K562 (cell line): ENCODE data around the gene DUSP21. TPM values are rescaled to one million over a fixed set of nuclear protein-coding genes. Genes with fewer than 3 reads are reported as not detected.

ENCODE experiments used
- ATAC-seq: fragments of 200-7000 bp; cut with Tn5 transposase; 3 replicates; pipeline ENCODE4 v1.9.1; 2020; ENCODE audit warnings: moderate library complexity
- BruUV-seq: library from RNA; stranded (reverse); fragments of 400-500 nt; replicated peaks from 2 replicates; lab custom pipeline; 2021; lab: Mats Ljungman, UMichigan
- CTCF ChIA-PET: fragments of 300-600 bp; formaldehyde crosslinking; extraction: SDS; loops from one replicate; lab custom pipeline; 2021; ENCODE audit warnings: low intra/inter-chr PET ratio; lab: Yijun Ruan, JAX
- POLR2A ChIA-PET: fragments of 300-600, 350-650 bp; sonication (Branson Sonifier 250); formaldehyde crosslinking; extraction: SDS; loops from one replicate; lab custom pipeline; 2021; ENCODE audit warnings: antibody characterized with exemption, inconsistent platforms; lab: Yijun Ruan, JAX
- DNase-seq, 4 experiments: peaks; one replicate each; pipeline versions ENCODE4 v3.0.0 to v3.0.0-alpha.2; 2011 to 2018; ENCODE audit warnings: low spot score in 3 of 4, mixed read lengths in 3 of 4; ENCODE audit errors: extremely low read depth in 1 of 4
- FAIRE-seq: peaks from 2 replicates; lab custom pipeline; 2011; peaks lifted over from hg19 to GRCh38; lab: Jason Lieb, UNC
- H2AFZ ChIP-seq: 2 replicates; pipeline ENCODE4 v1.6.0; 2011; ENCODE audit warnings: low read depth, low read length, control low read depth, inconsistent platforms
- H3K27ac ChIP-seq: fragments of 200-600 bp; 3 replicates; pipeline ENCODE4 v1.8.0; 2011; ENCODE audit warnings: low read depth, mild to moderate bottlenecking, control low read depth, inconsistent platforms, low read length, moderate library complexity, mixed read lengths; ENCODE audit errors: extremely low read depth
- H3K27me3 ChIP-seq, 2 experiments: fragments of 300-600 bp in 1 of 2; 2 replicates in 1 of 2; 3 replicates in 1 of 2; pipeline versions ENCODE4 v1.6.0 to v1.8.0; 2011; ENCODE audit warnings: inconsistent platforms in 2 of 2, low read length in 2 of 2, mild to moderate bottlenecking in 1 of 2, mixed read lengths in 1 of 2, moderate library complexity in 1 of 2; ENCODE audit not compliant: control insufficient read depth in 2 of 2, insufficient read depth in 2 of 2
- H3K36me3 ChIP-seq: fragments of 300-600 bp; 3 replicates; pipeline ENCODE4 v1.8.0; 2011; ENCODE audit warnings: mild to moderate bottlenecking, low read length, inconsistent platforms; ENCODE audit not compliant: control insufficient read depth, insufficient read depth
- H3K4me1 ChIP-seq, 2 experiments: fragments of 200-600 bp in 1 of 2; replicated peaks in 1 of 2; 2 replicates in 1 of 2; 3 replicates in 1 of 2; pipeline versions ENCODE4 v1.5.1 to v1.8.0; 2011; ENCODE audit warnings: inconsistent platforms in 2 of 2, low read length in 2 of 2, mild to moderate bottlenecking in 1 of 2, mixed read lengths in 1 of 2, moderate library complexity in 1 of 2; ENCODE audit not compliant: control insufficient read depth in 2 of 2, insufficient read depth in 2 of 2
- H3K4me2 ChIP-seq: 2 replicates; pipeline ENCODE4 v1.6.1; 2011; ENCODE audit warnings: low read length, control low read depth, inconsistent platforms, mixed read lengths; ENCODE audit not compliant: insufficient read depth
- H3K4me3 ChIP-seq: fragments of 200-600 bp; sonication (generic), shearing (Covaris generic); 2 replicates; pipeline ENCODE4 v1.5.1; 2016; ENCODE audit warnings: control low read depth, inconsistent platforms
- H3K79me2 ChIP-seq: fragments of 200-600 bp; 3 replicates; pipeline ENCODE4 v1.8.0; 2011; ENCODE audit warnings: low read length, inconsistent platforms; ENCODE audit not compliant: control insufficient read depth, insufficient read depth
- H3K9ac ChIP-seq, 2 experiments: 2 replicates each; pipeline versions ENCODE4 v1.6.0 to v1.6.1; 2011; ENCODE audit warnings: low read depth in 2 of 2, low read length in 2 of 2, control low read depth in 1 of 2, inconsistent platforms in 1 of 2, mild to moderate bottlenecking in 1 of 2, mixed read lengths in 1 of 2; ENCODE audit not compliant: insufficient read depth in 1 of 2
- H3K9me1 ChIP-seq: one replicate; pipeline ENCODE4 v1.6.0; 2011; ENCODE audit warnings: inconsistent platforms, mild to moderate bottlenecking, low read length, moderate library complexity; ENCODE audit not compliant: control insufficient read depth, insufficient read depth
- H3K9me3 ChIP-seq: replicated peaks from 2 replicates; pipeline ENCODE4 v1.5.1; 2011; ENCODE audit warnings: low read depth, low read length, inconsistent platforms; ENCODE audit not compliant: control insufficient read depth, insufficient read depth
- H4K20me1 ChIP-seq: replicated peaks from 2 replicates; pipeline ENCODE4 v1.6.1; 2011; ENCODE audit warnings: low read length, inconsistent platforms, mixed read lengths; ENCODE audit not compliant: control insufficient read depth, insufficient read depth
- BRF1 ChIP-seq: IDR thresholded peaks from 3 replicates; pipeline ENCODE4 v1.6.1; 2011; ENCODE audit warnings: borderline replicate concordance, mild to moderate bottlenecking; ENCODE audit not compliant: insufficient read length; ENCODE audit errors: extremely low read depth
- MTA2 ChIP-seq: fragments of 450-650 bp; IDR thresholded peaks from 2 replicates; pipeline ENCODE4 v1.6.1; 2016; ENCODE audit warnings: low read depth
- POLR2A ChIP-seq: fragments of 450-650 bp; conservative IDR thresholded peaks from 2 replicates; pipeline ENCODE4 v1.6.1; 2016
- SAFB2 ChIP-seq: fragments of 200-400 bp; formaldehyde crosslinking; IDR thresholded peaks from 2 replicates; pipeline ENCODE4 v1.6.1; 2018; ENCODE audit warnings: borderline replicate concordance, low read length, low read depth, moderate library complexity; ENCODE audit not compliant: severe bottlenecking
- SRSF1 ChIP-seq: fragments of 200-400 bp; formaldehyde crosslinking; IDR thresholded peaks from 2 replicates; pipeline ENCODE4 v1.6.1; 2017; ENCODE audit warnings: mild to moderate bottlenecking, low read depth, low read length, moderate library complexity
- STAT5A ChIP-seq: IDR thresholded peaks from 2 replicates; pipeline ENCODE4 v1.6.1; 2012; ENCODE audit warnings: low read length, inconsistent platforms, borderline replicate concordance
- TFAP4 ChIP-seq: sonication (generic); formaldehyde crosslinking; IDR thresholded peaks from 2 replicates; pipeline ENCODE4 v1.8.0; 2022; ENCODE audit warnings: missing genetic modification reagents, mild to moderate bottlenecking, moderate library complexity, borderline replicate concordance
- U2AF2 ChIP-seq: fragments of 200-400 bp; formaldehyde crosslinking; optimal IDR thresholded peaks from 2 replicates; pipeline ENCODE3; 2017; ENCODE audit warnings: low read depth, mild to moderate bottlenecking, low read length
- ZEB2 ChIP-seq: fragments of 450-650 bp; IDR thresholded peaks from 2 replicates; pipeline ENCODE4 v1.6.1; 2016
- in situ Hi-C: fragments of 300-500 bp; cut with MboI; formaldehyde crosslinking; loops from 4 replicates; pipeline ENCODE4 v1.15.0; 2018; ENCODE audit warnings: inconsistent platforms, mixed read lengths
- intact Hi-C: fragments of 100-400 bp; cut with micrococcal nuclease; formaldehyde crosslinking; loops from 2 replicates; pipeline ENCODE4 v1.14.2; 2022
- polyA plus RNA-seq, 8 experiments: library from polyadenylated mRNA; depleted of rRNA in 4 of 8; stranded (reverse) in 5 of 8; unstranded in 3 of 8; fragments of >200 nt; fragmentation: Nextera tagmentation in 2 of 8; fragmentation: Illumina TruSeq in 1 of 8; extraction: Ambion mirVana in 2 of 8; extraction: Trizol in 1 of 8; gene quantifications; 2 replicates each; pipeline versions ENCODE4 v1.2.1 to v1.2.3, GENCODE V29; 2011 to 2014; ENCODE audit warnings: inconsistent platforms in 1 of 8, missing spikeins in 1 of 8
- total RNA-seq, 7 experiments: library from RNA; depleted of rRNA in 6 of 7; stranded (reverse); fragments of >200 nt in 6 of 7; fragmentation: Illumina TruSeq in 2 of 7; extraction: Trizol in 2 of 7; gene quantifications; 2 replicates each; pipeline versions ENCODE4 v1.2.1 to v1.2.3, GENCODE V29; 2011 to 2021; ENCODE audit warnings: low replicate concordance in 1 of 7

Gene DUSP21
- total and polyA plus RNA-seq, 9 of the 15 experiments (the other 6 are each of a cell fraction or from before 2014, with no cell fraction given), result 0.14 to 2.5 (median 1.3) TPM

GRCh38 chrX:44882635-44883034 lies 38.8 kb downstream of the DUSP21 start:
- Histone ChIP-seq H2AFZ (no peak overlapping the region), H3K4me3 (no peak overlapping the region), H3K9me1 (peaks cover 3% of the 10 kb centered on the region), H3K4me1 (peaks cover 2 to 4% of the 10 kb centered on the region in 2 experiments; a peak in 3 of 5 replicates), H3K27ac (no peak overlapping the region), H3K27me3 (no peaks in the 10 kb centered on the region), H3K36me3 (0 out of 3 replicates have a peak, but pooled peaks cover 3% of the 10 kb centered on the region), H3K4me2 (no peak overlapping the region), H3K9me3 (no peaks in the 10 kb centered on the region), H4K20me1 (peaks cover 20% of the 10 kb centered on the region), H3K79me2 (peaks cover 98% of the 10 kb centered on the region), H3K9ac (no peak overlapping the region)
- no TSS peak for BruUV-seq
- FAIRE-seq (no peak), ATAC-seq (no peak), DNase-seq (no peak)
- in situ Hi-C loops, result no loop called here
- no peak for TF ChIP-seq SRSF1
- TF ChIP-seq TFAP4, result no peak
- no peak for TF ChIP-seq POLR2A
- TF ChIP-seq BRF1, result no peak
- TF ChIP-seq MTA2, result no peak
- TF ChIP-seq SAFB2, result no peak
- no peak for TF ChIP-seq ZEB2
- no peak for TF ChIP-seq STAT5A
- TF ChIP-seq U2AF2, result no peak
- intact Hi-C loops, result no loop called here
- ChIA-PET POLR2A (interaction anchor here (1.0 to 2.6 kb wide), 2 partner anchors 9 to 16 kb away, joined by 4 to 12 read pairs; no protein-coding TSS in a partner anchor), CTCF (no interaction called here)
